Breast epithelium (tissue), 3 donors: Measurements from ENCODE around the gene FBN2.

ENCODE experiments used
- CTCF ChIP-seq, 3 donors: fragments of 450-650 bp; IDR thresholded peaks; one replicate each; pipeline ENCODE4 v1.5.1; 2016 to 2017; ENCODE audit warnings: antibody characterized with exemption in 3 of 3, mild to moderate bottlenecking in 3 of 3, moderate library complexity in 3 of 3
- POLR2AphosphoS5 ChIP-seq, 3 donors: sonication (generic); formaldehyde crosslinking; IDR thresholded peaks; one replicate each; pipeline ENCODE4 v1.6.1; 2017; ENCODE audit warnings: antibody characterized with exemption in 3 of 3

DNA sequence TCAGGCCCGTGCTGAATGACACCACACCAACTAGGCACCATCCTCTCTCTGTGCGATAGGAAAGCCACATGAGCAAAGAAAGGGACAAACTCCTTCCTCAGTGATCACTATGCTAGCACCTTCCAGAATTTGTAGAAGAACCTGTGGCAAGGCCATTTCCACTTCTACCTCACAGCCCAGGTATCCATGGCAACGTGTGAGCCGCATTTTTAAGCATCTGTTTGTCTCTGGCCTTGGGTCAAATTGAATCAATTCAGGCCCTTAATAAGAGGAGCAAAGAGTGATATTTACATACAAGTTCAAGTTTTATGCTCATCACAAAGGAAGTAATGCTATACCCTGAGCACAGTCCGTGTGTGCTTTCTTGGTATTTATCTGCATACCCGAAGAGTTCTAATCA lies 275.1 kb downstream of the FBN2 start:
- no peak for TF ChIP-seq POLR2AphosphoS5 (IDR thresholded peaks at IDR 0.05)
- TF ChIP-seq CTCF (IDR thresholded peaks at IDR 0.05), result no peak
